ENCODE measurements around the gene DDX3X. TPM values are rescaled to one million over a fixed set of nuclear protein-coding genes. Genes with fewer than 3 reads are reported as not detected.

The DDX3X gene
- total and polyA plus RNA-seq, 2 of the 13 experiments (the other 11 are each of a cell fraction or from before 2014, with no cell fraction given): 53.5 to 239 TPM

DNA sequence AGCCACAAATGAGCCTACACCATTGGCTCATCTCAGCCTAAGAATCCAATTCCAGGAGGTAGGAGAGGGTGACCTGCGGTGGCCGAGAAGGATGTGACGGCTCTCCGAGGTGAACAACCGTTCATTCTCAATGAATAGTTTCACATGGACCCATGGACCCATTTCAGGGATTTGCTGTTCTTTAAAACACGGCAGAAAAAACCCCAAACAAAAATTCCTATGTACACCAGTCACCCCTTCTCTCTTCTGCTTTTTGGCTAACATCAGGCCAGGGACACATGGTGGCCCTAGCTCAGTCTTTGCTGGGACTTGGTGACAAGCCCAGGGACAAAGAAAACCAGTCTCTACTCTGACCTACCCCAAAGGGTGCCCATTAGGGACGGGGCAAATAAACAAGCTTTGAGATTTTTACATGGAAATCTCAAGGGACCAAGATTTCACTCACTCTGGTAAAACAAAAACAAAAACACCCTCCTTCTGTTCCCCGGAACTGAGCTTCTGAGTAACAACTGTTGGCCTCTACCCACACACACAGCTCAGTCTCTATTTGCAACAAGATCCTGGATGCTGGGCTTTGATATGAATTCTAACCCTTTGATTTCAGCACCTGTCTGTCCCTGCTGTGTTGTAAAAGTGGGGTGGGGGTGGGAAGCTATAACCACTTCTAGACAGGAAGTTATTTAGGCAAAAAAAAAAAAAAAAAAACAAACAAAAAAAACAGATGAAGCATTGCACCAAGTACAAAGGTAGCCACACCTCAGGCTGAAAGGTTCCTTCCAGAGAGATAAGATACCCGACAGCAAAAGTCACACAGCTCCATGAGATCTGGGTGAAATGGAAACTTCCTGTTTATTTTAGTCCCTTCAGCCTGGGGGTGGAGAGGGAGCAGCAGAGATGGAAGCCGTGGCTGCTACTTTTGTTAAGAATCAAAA, 49.0 kb downstream of the DDX3X start (continued):
- no peak for TF ChIP-seq ZNF850 (CRISPR knock-in tag; conservative IDR thresholded peaks at IDR 0.05)

DNA sequence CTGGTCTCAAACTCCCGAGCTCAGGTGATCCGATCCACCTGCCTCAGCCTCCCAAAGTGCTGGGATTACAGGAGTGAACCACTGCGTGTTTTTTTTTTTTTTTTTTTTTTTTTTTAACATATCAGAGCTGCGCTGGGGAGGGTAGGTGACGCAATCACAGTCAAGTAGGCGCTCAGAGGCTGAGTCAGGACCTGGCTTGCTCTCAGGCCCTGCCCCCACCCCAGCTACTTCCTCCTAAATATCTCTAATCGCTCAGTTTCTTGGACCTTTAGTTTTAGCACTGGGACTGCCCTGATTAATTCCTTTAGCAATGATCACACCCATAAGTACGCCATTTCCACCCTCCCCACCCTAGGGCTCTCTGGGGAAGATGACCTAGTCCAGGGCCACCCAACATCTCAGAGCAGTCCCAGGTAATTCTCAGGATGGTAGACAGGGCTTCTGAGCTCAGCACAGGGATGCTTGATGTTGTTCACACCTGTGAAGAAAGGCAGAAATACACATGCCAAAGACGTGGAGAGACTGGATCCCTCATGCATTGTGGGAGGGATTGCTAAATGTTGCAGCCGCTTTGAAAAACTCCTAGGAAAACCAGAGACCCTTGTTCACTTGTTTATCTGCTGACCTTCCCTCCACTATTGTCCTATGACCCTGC, 50.2 kb downstream of the DDX3X start:
- H2AFZ ChIP-seq (ENCODE audit: low read length): no peak overlapping the region
- H3K4me3 ChIP-seq (replicated peaks in 1 of 3; ENCODE audit: insufficient read depth in 1 of 3, low read depth in 2 of 3, low read length in 3 of 3): no peak overlapping the region
- no peaks in the 10 kb centered on the region for H3K79me2 ChIP-seq (ENCODE audit: insufficient read depth, low read length)
- H4K20me1 ChIP-seq (ENCODE audit: insufficient read depth, low read length): no peaks in the 10 kb centered on the region
- H3K4me1 ChIP-seq (ENCODE audit: insufficient read depth, low read length): peaks cover 67% of the 10 kb centered on the region
- no peaks in the 10 kb centered on the region for H3K9me3 ChIP-seq (ENCODE audit: low read length)
- CTCF ChIA-PET (ENCODE audit: low intra/inter-chr PET ratio, low total read pairs): no interaction called here
- in situ Hi-C loops (cut with HindIII; ENCODE audit: extremely low pct_ligation_motif_present, low pct_unique_long_range_greater_than_20kb) (no loop called here), intact Hi-C loops (cut with micrococcal nuclease; ENCODE audit: unreplicated experiment) (loop anchor here (5.0 kb wide), 1 partner anchor 52 kb away; the partner anchor contains the start of gene DDX3X)
- FAIRE-seq (peak; percentile 4), ATAC-seq (no peak), DNase-seq (ENCODE audit: low spot score) (no peak)
- 11% methylated on average over 6 of the region's 10 CpGs for WGBS (ENCODE audit: low lambda C conversion rate)
- H3K27me3 ChIP-seq (ENCODE audit: control insufficient read depth in 1 of 2, insufficient read depth in 2 of 2, low read length in 2 of 2): no peaks in the 10 kb centered on the region
- peak overlapping the region; percentile 18; the same call in 1 of the 2 replicates for H3K4me2 ChIP-seq (ENCODE audit: low read depth, low read length)
- no peaks in the 10 kb centered on the region for H3K36me3 ChIP-seq (replicated peaks in 1 of 2; ENCODE audit: control insufficient read depth in 1 of 2, insufficient read depth in 2 of 2, low read length in 2 of 2)
- H3K27ac ChIP-seq (ENCODE audit: extremely low read length, insufficient read depth, low read length): no peak overlapping the region
- no TSS peak for BruUV-seq (replicated peaks)
- POLR2A ChIA-PET: interaction anchor here (1.0 kb wide), 1 partner anchor 51 kb away, joined by 3 read pairs; no protein-coding TSS in a partner anchor
- no peak overlapping the region; the same call in 1 of the 2 replicates for H3K9ac ChIP-seq (ENCODE audit: insufficient read depth, low read depth, low read length)
- peak; percentile 63 for TF ChIP-seq FOSL2 (CRISPR knock-in tag; IDR thresholded peaks at IDR 0.05)
- no peak for TF ChIP-seq FOSL1 (CRISPR knock-in tag; IDR thresholded peaks at IDR 0.05; ENCODE audit: borderline replicate concordance)
- TF ChIP-seq ELF3 (CRISPR knock-in tag; IDR thresholded peaks at IDR 0.05): 0 out of 2 replicates have a peak, but pooled peaks have one; percentile 33
- TF ChIP-seq, protein P1, sequence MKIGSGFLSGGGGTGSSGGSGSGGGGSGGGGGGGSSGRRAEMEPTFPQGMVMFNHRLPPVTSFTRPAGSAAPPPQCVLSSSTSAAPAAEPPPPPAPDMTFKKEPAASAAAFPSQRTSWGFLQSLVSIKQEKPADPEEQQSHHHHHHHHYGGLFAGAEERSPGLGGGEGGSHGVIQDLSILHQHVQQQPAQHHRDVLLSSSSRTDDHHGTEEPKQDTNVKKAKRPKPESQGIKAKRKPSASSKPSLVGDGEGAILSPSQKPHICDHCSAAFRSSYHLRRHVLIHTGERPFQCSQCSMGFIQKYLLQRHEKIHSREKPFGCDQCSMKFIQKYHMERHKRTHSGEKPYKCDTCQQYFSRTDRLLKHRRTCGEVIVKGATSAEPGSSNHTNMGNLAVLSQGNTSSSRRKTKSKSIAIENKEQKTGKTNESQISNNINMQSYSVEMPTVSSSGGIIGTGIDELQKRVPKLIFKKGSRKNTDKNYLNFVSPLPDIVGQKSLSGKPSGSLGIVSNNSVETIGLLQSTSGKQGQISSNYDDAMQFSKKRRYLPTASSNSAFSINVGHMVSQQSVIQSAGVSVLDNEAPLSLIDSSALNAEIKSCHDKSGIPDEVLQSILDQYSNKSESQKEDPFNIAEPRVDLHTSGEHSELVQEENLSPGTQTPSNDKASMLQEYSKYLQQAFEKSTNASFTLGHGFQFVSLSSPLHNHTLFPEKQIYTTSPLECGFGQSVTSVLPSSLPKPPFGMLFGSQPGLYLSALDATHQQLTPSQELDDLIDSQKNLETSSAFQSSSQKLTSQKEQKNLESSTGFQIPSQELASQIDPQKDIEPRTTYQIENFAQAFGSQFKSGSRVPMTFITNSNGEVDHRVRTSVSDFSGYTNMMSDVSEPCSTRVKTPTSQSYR (CRISPR knock-in tag; IDR thresholded peaks at IDR 0.05; ENCODE audit: borderline replicate concordance): peak; percentile 49; the same call in 1 of the 2 replicates
- TF ChIP-seq, protein P2, sequence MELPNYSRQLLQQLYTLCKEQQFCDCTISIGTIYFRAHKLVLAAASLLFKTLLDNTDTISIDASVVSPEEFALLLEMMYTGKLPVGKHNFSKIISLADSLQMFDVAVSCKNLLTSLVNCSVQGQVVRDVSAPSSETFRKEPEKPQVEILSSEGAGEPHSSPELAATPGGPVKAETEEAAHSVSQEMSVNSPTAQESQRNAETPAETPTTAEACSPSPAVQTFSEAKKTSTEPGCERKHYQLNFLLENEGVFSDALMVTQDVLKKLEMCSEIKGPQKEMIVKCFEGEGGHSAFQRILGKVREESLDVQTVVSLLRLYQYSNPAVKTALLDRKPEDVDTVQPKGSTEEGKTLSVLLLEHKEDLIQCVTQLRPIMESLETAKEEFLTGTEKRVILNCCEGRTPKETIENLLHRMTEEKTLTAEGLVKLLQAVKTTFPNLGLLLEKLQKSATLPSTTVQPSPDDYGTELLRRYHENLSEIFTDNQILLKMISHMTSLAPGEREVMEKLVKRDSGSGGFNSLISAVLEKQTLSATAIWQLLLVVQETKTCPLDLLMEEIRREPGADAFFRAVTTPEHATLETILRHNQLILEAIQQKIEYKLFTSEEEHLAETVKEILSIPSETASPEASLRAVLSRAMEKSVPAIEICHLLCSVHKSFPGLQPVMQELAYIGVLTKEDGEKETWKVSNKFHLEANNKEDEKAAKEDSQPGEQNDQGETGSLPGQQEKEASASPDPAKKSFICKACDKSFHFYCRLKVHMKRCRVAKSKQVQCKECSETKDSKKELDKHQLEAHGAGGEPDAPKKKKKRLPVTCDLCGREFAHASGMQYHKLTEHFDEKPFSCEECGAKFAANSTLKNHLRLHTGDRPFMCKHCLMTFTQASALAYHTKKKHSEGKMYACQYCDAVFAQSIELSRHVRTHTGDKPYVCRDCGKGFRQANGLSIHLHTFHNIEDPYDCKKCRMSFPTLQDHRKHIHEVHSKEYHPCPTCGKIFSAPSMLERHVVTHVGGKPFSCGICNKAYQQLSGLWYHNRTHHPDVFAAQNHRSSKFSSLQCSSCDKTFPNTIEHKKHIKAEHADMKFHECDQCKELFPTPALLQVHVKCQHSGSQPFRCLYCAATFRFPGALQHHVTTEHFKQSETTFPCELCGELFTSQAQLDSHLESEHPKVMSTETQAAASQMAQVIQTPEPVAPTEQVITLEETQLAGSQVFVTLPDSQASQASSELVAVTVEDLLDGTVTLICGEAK (IDR thresholded peaks at IDR 0.05): no peak
- TF ChIP-seq, protein P2 (CRISPR knock-in tag; IDR thresholded peaks at IDR 0.05): no peak

Data from HepG2 (cell line).